ENCODE measurements around the gene SKIC2.
"Not testable (repeated sequence)": the region's sequence is repeated elsewhere in the genome, so short reads cannot be mapped to it uniquely, and the experiment has no call there.

SKIC2 gene

DNA sequence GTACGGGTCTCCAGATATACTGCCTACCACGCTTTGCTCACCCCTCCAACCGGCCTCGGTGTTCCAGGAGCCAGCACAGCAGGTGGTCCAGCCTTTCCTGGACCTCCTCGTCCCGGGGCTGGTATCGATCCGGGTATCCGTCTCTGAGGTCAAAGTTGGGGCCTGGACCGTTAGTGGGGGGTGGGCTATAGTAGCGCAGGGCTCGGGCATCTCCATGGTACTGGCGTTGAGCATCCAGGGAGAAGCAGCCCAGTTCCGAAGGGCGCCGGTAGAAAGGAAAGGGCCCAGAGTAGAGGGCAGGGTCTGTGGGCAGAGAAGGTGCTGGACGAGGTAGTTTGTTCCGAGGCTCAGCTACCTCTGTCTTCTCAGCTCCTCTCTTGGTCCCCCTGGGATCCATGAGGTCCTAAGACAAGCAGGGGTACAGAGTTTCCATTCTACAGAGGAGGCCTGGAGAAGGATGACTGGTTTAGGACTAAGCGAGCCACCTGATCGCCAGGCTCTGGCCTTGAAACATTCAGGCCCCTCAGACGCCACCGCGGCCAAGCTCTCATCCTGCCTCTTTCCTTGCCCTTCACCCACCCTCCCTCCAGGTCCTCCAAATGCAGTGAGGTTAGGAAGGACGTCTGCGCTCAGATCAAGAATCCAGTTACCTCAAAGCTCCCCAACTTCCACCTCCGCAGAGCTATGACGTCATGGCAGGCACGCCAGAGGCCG is 12.5 kb downstream of the SKIC2 start:
- peaks cover 52% of the 10 kb centered on the region for H3K36me3 ChIP-seq (ENCODE audit: control insufficient read depth, low read length)
- no peaks in the 10 kb centered on the region for H3K27me3 ChIP-seq (ENCODE audit: control insufficient read depth, low read length)
- H3K9me3 ChIP-seq (ENCODE audit: control insufficient read depth, insufficient read depth, low read length): no peaks in the 10 kb centered on the region
- no peaks in the 10 kb centered on the region for H3K9me2 ChIP-seq (replicated peaks; ENCODE audit: control insufficient read depth, low read length)
- peaks cover 30% of the 10 kb centered on the region for H3K4me1 ChIP-seq (ENCODE audit: control insufficient read depth, low read length)
- peaks cover 39% of the 10 kb centered on the region for H3K79me2 ChIP-seq (ENCODE audit: control insufficient read depth, low read length)
- H4K20me1 ChIP-seq (ENCODE audit: control insufficient read depth, insufficient read depth, low read depth, low read length): no peaks in the 10 kb centered on the region
- TF ChIP-seq, protein P1, sequence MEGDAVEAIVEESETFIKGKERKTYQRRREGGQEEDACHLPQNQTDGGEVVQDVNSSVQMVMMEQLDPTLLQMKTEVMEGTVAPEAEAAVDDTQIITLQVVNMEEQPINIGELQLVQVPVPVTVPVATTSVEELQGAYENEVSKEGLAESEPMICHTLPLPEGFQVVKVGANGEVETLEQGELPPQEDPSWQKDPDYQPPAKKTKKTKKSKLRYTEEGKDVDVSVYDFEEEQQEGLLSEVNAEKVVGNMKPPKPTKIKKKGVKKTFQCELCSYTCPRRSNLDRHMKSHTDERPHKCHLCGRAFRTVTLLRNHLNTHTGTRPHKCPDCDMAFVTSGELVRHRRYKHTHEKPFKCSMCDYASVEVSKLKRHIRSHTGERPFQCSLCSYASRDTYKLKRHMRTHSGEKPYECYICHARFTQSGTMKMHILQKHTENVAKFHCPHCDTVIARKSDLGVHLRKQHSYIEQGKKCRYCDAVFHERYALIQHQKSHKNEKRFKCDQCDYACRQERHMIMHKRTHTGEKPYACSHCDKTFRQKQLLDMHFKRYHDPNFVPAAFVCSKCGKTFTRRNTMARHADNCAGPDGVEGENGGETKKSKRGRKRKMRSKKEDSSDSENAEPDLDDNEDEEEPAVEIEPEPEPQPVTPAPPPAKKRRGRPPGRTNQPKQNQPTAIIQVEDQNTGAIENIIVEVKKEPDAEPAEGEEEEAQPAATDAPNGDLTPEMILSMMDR (IDR thresholded peaks at IDR 0.05; ENCODE audit: low read depth, low read length, poor library complexity, severe bottlenecking): no peak
- TF ChIP-seq EZH2phosphoT487 (IDR thresholded peaks at IDR 0.05; ENCODE audit: borderline replicate concordance, low read length): no peak
- peak overlapping the region; percentile 73 for H3K27ac ChIP-seq (ENCODE audit: low read depth, low read length)
- peak overlapping the region; percentile 93 for H3K4me3 ChIP-seq (ENCODE audit: low read length)
- H3F3A ChIP-seq (ENCODE audit: control insufficient read depth, insufficient read depth): peaks cover 3% of the 10 kb centered on the region; the same call in 1 of the 2 replicates
- H3K4me2 ChIP-seq (ENCODE audit: low read length): peak overlapping the region; percentile 99

- Histone ChIP-seq H3K36me3 (ENCODE audit: control insufficient read depth, low read length) (peaks cover 45% of the 10 kb centered on the region), H3K4me1 (ENCODE audit: control insufficient read depth, low read length) (peaks cover 30% of the 10 kb centered on the region), H3K27ac (ENCODE audit: low read depth, low read length) (peak within 1 kb of the TSS; percentile 73), H4K20me1 (ENCODE audit: control insufficient read depth, insufficient read depth, low read depth, low read length) (no peaks in the 10 kb centered on the region), H3K4me3 (ENCODE audit: low read length) (peak within 1 kb of the TSS; percentile 93), H3F3A (ENCODE audit: control insufficient read depth, insufficient read depth) (peaks cover 3% of the 10 kb centered on the region; the same call in 1 of the 2 replicates), H3K4me2 (ENCODE audit: low read length) (peak within 1 kb of the TSS; percentile 99), H3K9me2 (replicated peaks; ENCODE audit: control insufficient read depth, low read length) (no peaks in the 10 kb centered on the region), H3K9me3 (ENCODE audit: control insufficient read depth, insufficient read depth, low read length) (no peaks in the 10 kb centered on the region), H3K79me2 (ENCODE audit: control insufficient read depth, low read length) (peaks cover 39% of the 10 kb centered on the region), H3K27me3 (ENCODE audit: control insufficient read depth, low read length) (no peaks in the 10 kb centered on the region)
- TF ChIP-seq EZH2phosphoT487 (IDR thresholded peaks at IDR 0.05; ENCODE audit: borderline replicate concordance, low read length): no peak
- TF ChIP-seq, protein P1 (IDR thresholded peaks at IDR 0.05; ENCODE audit: low read depth, low read length, poor library complexity, severe bottlenecking): no peak
These were observed 13.2 kb downstream of the SKIC2 start, which contains the start of gene DXO for GRCh38 chr6:31971993-31972708. DXO (minus strand) TSS chr6:31972138; CDS start chr6:31971675, 463 bp downstream.

GRCh38 chr6:31972709-31973350 is 13.9 kb downstream of the SKIC2 start:
- Histone ChIP-seq H3K4me3 (ENCODE audit: low read length) (peak overlapping the region; percentile 93), H3K27me3 (ENCODE audit: control insufficient read depth, low read length) (no peaks in the 10 kb centered on the region), H3K79me2 (ENCODE audit: control insufficient read depth, low read length) (peaks cover 39% of the 10 kb centered on the region), H3K9me2 (replicated peaks; ENCODE audit: control insufficient read depth, low read length) (no peaks in the 10 kb centered on the region), H3F3A (ENCODE audit: control insufficient read depth, insufficient read depth) (peaks cover 3% of the 10 kb centered on the region; the same call in 1 of the 2 replicates), H3K4me1 (ENCODE audit: control insufficient read depth, low read length) (peaks cover 30% of the 10 kb centered on the region), H3K36me3 (ENCODE audit: control insufficient read depth, low read length) (peaks cover 38% of the 10 kb centered on the region), H3K9me3 (ENCODE audit: control insufficient read depth, insufficient read depth, low read length) (no peaks in the 10 kb centered on the region), H4K20me1 (ENCODE audit: control insufficient read depth, insufficient read depth, low read depth, low read length) (no peaks in the 10 kb centered on the region), H3K4me2 (ENCODE audit: low read length) (peak overlapping the region; percentile 99), H3K27ac (ENCODE audit: low read depth, low read length) (peak overlapping the region; percentile 73)
- TF ChIP-seq, protein P1 (IDR thresholded peaks at IDR 0.05; ENCODE audit: low read depth, low read length, poor library complexity, severe bottlenecking): no peak
- no peak for TF ChIP-seq EZH2phosphoT487 (IDR thresholded peaks at IDR 0.05; ENCODE audit: borderline replicate concordance, low read length)

GRCh38 chr6:31976065-31976464 is 17.1 kb downstream of the SKIC2 start:
- not testable (repeated sequence) for H3K9me3 ChIP-seq (ENCODE audit: control insufficient read depth, insufficient read depth, low read length); H3K4me3 ChIP-seq (ENCODE audit: low read length); H3K4me2 ChIP-seq (ENCODE audit: low read length); H3F3A ChIP-seq (ENCODE audit: control insufficient read depth, insufficient read depth); H4K20me1 ChIP-seq (ENCODE audit: control insufficient read depth, insufficient read depth, low read depth, low read length); H3K36me3 ChIP-seq (ENCODE audit: control insufficient read depth, low read length); H3K9me2 ChIP-seq (replicated peaks; ENCODE audit: control insufficient read depth, low read length); H3K27ac ChIP-seq (ENCODE audit: low read depth, low read length); H3K27me3 ChIP-seq (ENCODE audit: control insufficient read depth, low read length)
- peaks cover 25% of the 10 kb centered on the region for H3K79me2 ChIP-seq (ENCODE audit: control insufficient read depth, low read length)
- H3K4me1 ChIP-seq (ENCODE audit: control insufficient read depth, low read length): peaks cover 24% of the 10 kb centered on the region
